H1 (cell line): Measurements from ENCODE around the gene BLCAP. TPM values are rescaled to one million over a fixed set of nuclear protein-coding genes. Genes with fewer than 3 reads are reported as not detected.

Source experiments
- CTCF ChIA-PET: fragments of 300-600 bp; sonication (Branson Sonifier 250); formaldehyde crosslinking; loops from one replicate; lab custom pipeline; 2021; ENCODE audit not compliant: partially characterized antibody; lab: Charles Lee
- POLR2A ChIA-PET: fragments of 300-600 bp; sonication (Branson Sonifier 250); formaldehyde crosslinking; loops from one replicate; lab custom pipeline; 2021; ENCODE audit warnings: inconsistent platforms; ENCODE audit not compliant: partially characterized antibody; lab: Charles Lee
- DNase-seq, 2 experiments: peaks; one replicate each; pipeline versions ENCODE4 v3.0.0 to v3.0.0-alpha.2; 2010 to 2022; ENCODE audit warnings: low spot score in 2 of 2, low read depth in 1 of 2, mixed read lengths in 1 of 2
- FAIRE-seq: peaks from 2 replicates; lab custom pipeline; 2011; peaks lifted over from hg19 to GRCh38; lab: Jason Lieb, UNC
- H2AFZ ChIP-seq: 2 replicates; pipeline ENCODE4 v1.8.1; 2012; ENCODE audit warnings: low read length, inconsistent platforms
- H2AK5ac ChIP-seq: 2 replicates; pipeline ENCODE4 v1.6.1; 2013; ENCODE audit warnings: low read depth, low read length
- H2BK120ac ChIP-seq: replicated peaks from 2 replicates; pipeline ENCODE3; 2013; ENCODE audit warnings: low read depth, low read length, inconsistent platforms
- H2BK12ac ChIP-seq: 2 replicates; pipeline ENCODE4 v1.6.1; 2013; ENCODE audit warnings: low read depth, low read length
- H2BK15ac ChIP-seq: 2 replicates; pipeline ENCODE4 v1.6.1; 2013; ENCODE audit warnings: low read length
- H2BK20ac ChIP-seq: 2 replicates; pipeline ENCODE4 v1.6.1; 2013; ENCODE audit warnings: low read length
- H2BK5ac ChIP-seq: 2 replicates; pipeline ENCODE4 v1.6.1; 2013; ENCODE audit warnings: low read depth, low read length
- H3K14ac ChIP-seq: 2 replicates; pipeline ENCODE4 v1.6.1; 2013; ENCODE audit warnings: inconsistent platforms; ENCODE audit not compliant: insufficient read length
- H3K18ac ChIP-seq: 2 replicates; pipeline ENCODE4 v1.6.1; 2013; ENCODE audit warnings: low read length; ENCODE audit errors: extremely low read depth
- H3K23ac ChIP-seq: 2 replicates; pipeline ENCODE4 v1.6.1; 2013; ENCODE audit warnings: inconsistent platforms; ENCODE audit not compliant: insufficient read length
- H3K23me2 ChIP-seq: 2 replicates; pipeline ENCODE4 v1.6.1; 2013; ENCODE audit warnings: low read depth, low read length
- H3K27ac ChIP-seq: 2 replicates; pipeline ENCODE4 v1.6.1; 2011; ENCODE audit warnings: low read depth, low read length, inconsistent platforms
- H3K27me3 ChIP-seq, 4 experiments: replicated peaks in 1 of 4; 1 replicate in 1 of 4; 2 replicates in 3 of 4; pipeline versions ENCODE4 v1.6.1 to v1.8.1; 2011 to 2013; ENCODE audit warnings: low read length in 3 of 4, mild to moderate bottlenecking in 3 of 4, inconsistent platforms in 2 of 4, mixed read lengths in 2 of 4, moderate library complexity in 1 of 4; ENCODE audit not compliant: control insufficient read depth in 3 of 4, insufficient read depth in 3 of 4; ENCODE audit errors: extremely low read depth in 1 of 4
- H3K36me3 ChIP-seq, 4 experiments: 2 replicates each; pipeline versions ENCODE4 v1.6.1 to v1.8.1; 2011 to 2013; ENCODE audit warnings: mild to moderate bottlenecking in 4 of 4, low read length in 3 of 4, moderate library complexity in 2 of 4, control low read depth in 1 of 4, inconsistent platforms in 1 of 4; ENCODE audit not compliant: insufficient read depth in 4 of 4, control insufficient read depth in 2 of 4
- H3K4ac ChIP-seq: replicated peaks from 2 replicates; pipeline ENCODE3; 2013; ENCODE audit warnings: low read length, low read depth, mixed read lengths, inconsistent platforms; ENCODE audit not compliant: insufficient read length
- H3K4me1 ChIP-seq, 4 experiments: replicated peaks in 1 of 4; 1 replicate in 1 of 4; 2 replicates in 3 of 4; pipeline versions ENCODE4 v1.6.1 to v1.8.1; 2011 to 2013; ENCODE audit warnings: low read length in 3 of 4, inconsistent platforms in 2 of 4, mixed read lengths in 1 of 4; ENCODE audit not compliant: insufficient read depth in 4 of 4, control insufficient read depth in 3 of 4
- H3K4me2 ChIP-seq, 2 experiments: 2 replicates each; pipeline versions ENCODE4 v1.6.1 to v1.8.1; 2011 to 2013; ENCODE audit warnings: low read depth in 2 of 2, low read length in 2 of 2, control low read depth in 1 of 2, inconsistent platforms in 1 of 2, mild to moderate bottlenecking in 1 of 2; ENCODE audit not compliant: insufficient read depth in 1 of 2
- H3K4me3 ChIP-seq, 4 experiments: fragments of 200-600, 300-600 bp in 1 of 4; sonication (generic), shearing (Covaris generic), sonication (Bioruptor Twin) in 1 of 4; 2 replicates each; pipeline versions ENCODE4 v1.5.1 to v1.8.1; 2011 to 2016; ENCODE audit warnings: low read length in 4 of 4, low read depth in 3 of 4, control low read depth in 2 of 4, inconsistent platforms in 2 of 4, mild to moderate bottlenecking in 2 of 4, mixed read lengths in 1 of 4, moderate library complexity in 1 of 4; ENCODE audit not compliant: insufficient read depth in 2 of 4; ENCODE audit errors: extremely low read depth in 1 of 4
- H3K56ac ChIP-seq: replicated peaks from 2 replicates; pipeline ENCODE3; 2013; ENCODE audit warnings: low read depth, mild to moderate bottlenecking, mixed read lengths, low read length, inconsistent platforms; ENCODE audit not compliant: insufficient read length
- H3K79me1 ChIP-seq: 2 replicates; pipeline ENCODE4 v1.6.1; 2013; ENCODE audit warnings: low read depth, low read length, control low read depth
- H3K79me2 ChIP-seq, 2 experiments: 2 replicates each; pipeline versions ENCODE4 v1.6.1 to v1.8.1; 2012 to 2013; ENCODE audit warnings: low read length in 2 of 2, mild to moderate bottlenecking in 2 of 2, inconsistent platforms in 1 of 2; ENCODE audit not compliant: insufficient read depth in 2 of 2, control insufficient read depth in 1 of 2
- H3K9ac ChIP-seq, 4 experiments: replicated peaks in 1 of 4; 1 replicate in 1 of 4; 2 replicates in 3 of 4; pipeline versions ENCODE4 v1.6.1 to v1.8.1; 2011 to 2013; ENCODE audit warnings: low read depth in 3 of 4, low read length in 3 of 4, control low read depth in 2 of 4, mild to moderate bottlenecking in 2 of 4, moderate library complexity in 2 of 4, inconsistent platforms in 1 of 4; ENCODE audit errors: extremely low read depth in 1 of 4
- H3K9me3 ChIP-seq, 2 experiments: 2 replicates each; pipeline versions ENCODE4 v1.6.1 to v1.8.1; 2012 to 2013; ENCODE audit warnings: mild to moderate bottlenecking in 2 of 2, moderate library complexity in 2 of 2, control low read depth in 1 of 2, inconsistent platforms in 1 of 2, low read depth in 1 of 2, low read length in 1 of 2, mixed read lengths in 1 of 2; ENCODE audit not compliant: insufficient read depth in 2 of 2
- H4K20me1 ChIP-seq, 2 experiments: replicated peaks in 1 of 2; 2 replicates each; pipeline versions ENCODE3 to v1.8.1; 2011 to 2013; ENCODE audit warnings: inconsistent platforms in 2 of 2, low read length in 2 of 2, mild to moderate bottlenecking in 1 of 2; ENCODE audit not compliant: insufficient read depth in 2 of 2, control insufficient read depth in 1 of 2
- H4K5ac ChIP-seq: 2 replicates; pipeline ENCODE4 v1.6.1; 2013; ENCODE audit warnings: low read length, low read depth, mixed read lengths, inconsistent platforms; ENCODE audit not compliant: insufficient read length
- H4K8ac ChIP-seq: 2 replicates; pipeline ENCODE4 v1.8.0; 2013; ENCODE audit warnings: mild to moderate bottlenecking, moderate library complexity, low read length, inconsistent platforms; ENCODE audit not compliant: insufficient read depth; ENCODE audit errors: extremely low read depth
- H4K91ac ChIP-seq: replicated peaks from 2 replicates; pipeline ENCODE3; 2013; ENCODE audit warnings: low read length, mixed read lengths, inconsistent platforms; ENCODE audit not compliant: insufficient read length
- CTCF ChIP-seq, 3 experiments: IDR thresholded peaks; 1 replicate in 2 of 3; 2 replicates in 1 of 3; pipeline versions ENCODE4 v1.5.1 to v1.6.1; 2011; ENCODE audit warnings: low read length in 3 of 3, mild to moderate bottlenecking in 3 of 3, inconsistent platforms in 2 of 3, low read depth in 1 of 3, moderate library complexity in 1 of 3; ENCODE audit not compliant: insufficient read depth in 1 of 3; ENCODE audit errors: control extremely low read depth in 1 of 3
- KDM5A ChIP-seq: fragments of 200-600 bp; IDR thresholded peaks from 2 replicates; pipeline ENCODE4 v1.7.1; 2012; ENCODE audit warnings: mild to moderate bottlenecking, low read length, inconsistent platforms, mixed read lengths
- RAD21 ChIP-seq, 2 experiments: IDR thresholded peaks in 1 of 2; conservative IDR thresholded peaks in 1 of 2; 2 replicates each; pipeline ENCODE4 v1.6.1; 2011; ENCODE audit warnings: low read depth in 2 of 2, low read length in 2 of 2, improper control_type of control experiment in 1 of 2, inconsistent platforms in 1 of 2, mild to moderate bottlenecking in 1 of 2, moderate library complexity in 1 of 2
- WGBS, 2 experiments: shearing (Covaris generic) in 1 of 2; methylation state at CpG; one replicate each; pipeline versions ENCODE4 v1.1.6 to v1.1.7; 2013 to 2015; ENCODE audit warnings: low lambda C conversion rate in 2 of 2, mixed read lengths in 2 of 2, inconsistent platforms in 1 of 2, low coverage in 1 of 2, missing lambda C conversion rate in 1 of 2; ENCODE audit not compliant: insufficient replicate concordance in 2 of 2, insufficient coverage in 1 of 2, insufficient read length in 1 of 2; ENCODE audit errors: extremely low coverage in 1 of 2, missing lambda C conversion rate in 1 of 2; 5-methylcytosine and 5-hydroxymethylcytosine counted together
- polyA plus RNA-seq, 7 experiments: library from polyadenylated mRNA; depleted of rRNA in 3 of 7; stranded (reverse) in 5 of 7; unstranded in 2 of 7; fragments of >200 nt in 5 of 7; fragments of 200-250 nt in 2 of 7; gene quantifications; 1 replicate in 5 of 7; 2 replicates in 1 of 7; 4 replicates in 1 of 7; pipeline versions ENCODE4 v1.2.1 to v1.2.3, GENCODE V29; 2011 to 2013; ENCODE audit warnings: missing spikeins in 2 of 7, mixed read lengths in 2 of 7
- total RNA-seq: library from RNA; stranded (reverse); fragmentation: NEBNext Ultra II Directional; extraction: Animal tissue kit (Norgen Biotek cat#: 25700); gene quantifications from 2 replicates; pipeline ENCODE4 v1.2.1, GENCODE V29; 2021

BLCAP gene
- total and polyA plus RNA-seq, 2 of the 8 experiments (the other 6 are each of a cell fraction or from before 2014, with no cell fraction given) = 60.3 to 72.2 TPM

- FAIRE-seq = peak; percentile 94
- 0 out of 2 replicates have a peak overlapping the region, but pooled peaks have one; percentile 29 for H2BK20ac ChIP-seq
- TF ChIP-seq RAD21 (IDR thresholded peaks at IDR 0.05 in 1 of 2, conservative IDR thresholded peaks at IDR 0.05 in 1 of 2; ENCODE audit: low read depth in 2 of 2, low read length in 2 of 2) (peak; percentile 97 to 98), KDM5A (no peak), CTCF (IDR thresholded peaks at IDR 0.05; ENCODE audit: control extremely low read depth in 1 of 3, insufficient read depth in 1 of 3, low read depth in 1 of 3, low read length in 3 of 3) (peak in 2 of 3 experiments; percentile 78 to 90; a peak in 3 of 4 replicates)
- TF ChIP-seq, all 59 proteins: peak for 2
- no peak overlapping the region for H3K9ac ChIP-seq
- H3K9me3 ChIP-seq = no peaks in the 10 kb centered on the region
- no peak overlapping the region for H2BK12ac ChIP-seq
- H3K4me2 ChIP-seq = no peak overlapping the region
- no peak overlapping the region for H3K23ac ChIP-seq
- no peaks in the 10 kb centered on the region for H3K27me3 ChIP-seq
- H2AFZ ChIP-seq = no peak overlapping the region
- H3K4me3 ChIP-seq = no peak overlapping the region
- H3K23me2 ChIP-seq = no peaks in the 10 kb centered on the region
- H2BK120ac ChIP-seq = no peak overlapping the region
- WGBS, 2 experiments = 79% methylated on average over 6 of the region's 6 CpGs; no CpG with 5 or more reads in 1 of the 2 experiments
- POLR2A ChIA-PET = interaction anchor here (1.4 kb wide), 1 partner anchor 138 kb away, joined by 4 read pairs; no protein-coding TSS in a partner anchor
- no peak overlapping the region for H4K5ac ChIP-seq
- H3K27ac ChIP-seq = no peak overlapping the region
- no peak overlapping the region for H3K4ac ChIP-seq
- H4K91ac ChIP-seq = no peak overlapping the region
- H2AK5ac ChIP-seq = no peak overlapping the region
- no peak overlapping the region for H3K18ac ChIP-seq
- no peaks in the 10 kb centered on the region for H3K79me1 ChIP-seq
- peak overlapping the region; percentile 21 for H3K56ac ChIP-seq
- DNase-seq = peak in 1 of 2 experiments; percentile 70
- H2BK5ac ChIP-seq = no peak overlapping the region
- H4K20me1 ChIP-seq = no peaks in the 10 kb centered on the region
- H3K4me1 ChIP-seq = no peaks in the 10 kb centered on the region
- H3K36me3 ChIP-seq = no peaks in the 10 kb centered on the region
- CTCF ChIA-PET = interaction anchor here (0.6 to 4.7 kb wide), 30 partner anchors 14 to 342 kb away, joined by 3 to 39 read pairs (median 4); no protein-coding TSS in a partner anchor
- no peak overlapping the region for H3K14ac ChIP-seq
- no peaks in the 10 kb centered on the region for H3K79me2 ChIP-seq
- no peak overlapping the region for H4K8ac ChIP-seq
- H2BK15ac ChIP-seq = 0 out of 2 replicates have a peak overlapping the region, but pooled peaks have one; percentile 36
Measured at GRCh38 chr20:37534401-37535157, 6.9 kb upstream of the BLCAP start.
